ENCODE results near the gene KLHL8.

KLHL8 gene

GRCh38 chr4:87220094-87220822 lies at the start of gene KLHL8:
KLHL8 (minus strand) TSS chr4:87220618; CDS start chr4:87195539, 25,079 bp downstream.
- DNase-seq (ENCODE audit: low read depth) = peak; percentile 87

- peak; percentile 42 for DNase-seq (ENCODE audit: low read depth)
These were observed 49.7 kb upstream of the KLHL8 start for GRCh38 chr4:87270144-87270543.

- DNase-seq (ENCODE audit: low read depth) = no peak
These were observed 48.0 kb upstream of the KLHL8 start for GRCh38 chr4:87268411-87268810.

GRCh38 chr4:87266986-87267385 lies 46.6 kb upstream of the KLHL8 start:
- no peak for DNase-seq (ENCODE audit: low read depth)

GRCh38 chr4:87262886-87263285 lies 42.5 kb upstream of the KLHL8 start:
- DNase-seq (ENCODE audit: low read depth) = no peak

GRCh38 chr4:87260477-87260876 lies 40.1 kb upstream of the KLHL8 start:
- peak; percentile 30 for DNase-seq (ENCODE audit: low read depth)

GRCh38 chr4:87258677-87259076 lies 38.3 kb upstream of the KLHL8 start:
- no peak for DNase-seq (ENCODE audit: low read depth)

GRCh38 chr4:87257523-87257922 lies 37.1 kb upstream of the KLHL8 start:
- DNase-seq (ENCODE audit: low read depth) = no peak

- no peak for DNase-seq (ENCODE audit: low read depth)
These were observed 35.3 kb upstream of the KLHL8 start for GRCh38 chr4:87255755-87256154.

- DNase-seq (ENCODE audit: low read depth) = no peak
These were observed 30.7 kb upstream of the KLHL8 start for GRCh38 chr4:87251106-87251505.

GRCh38 chr4:87250294-87250693 lies 29.9 kb upstream of the KLHL8 start:
- no peak for DNase-seq (ENCODE audit: low read depth)

GRCh38 chr4:87249332-87250019 lies 29.1 kb upstream of the KLHL8 start:
- DNase-seq (ENCODE audit: low read depth) = no peak

- no peak for DNase-seq (ENCODE audit: low read depth)
These were observed 23.1 kb upstream of the KLHL8 start for GRCh38 chr4:87243426-87244053.

- no peak for DNase-seq (ENCODE audit: low read depth)
These were observed 20.9 kb upstream of the KLHL8 start for GRCh38 chr4:87241336-87241735.

GRCh38 chr4:87240341-87240740 lies 19.9 kb upstream of the KLHL8 start:
- peak; percentile 7 for DNase-seq (ENCODE audit: low read depth)

GRCh38 chr4:87239821-87240220 lies 19.4 kb upstream of the KLHL8 start:
- DNase-seq (ENCODE audit: low read depth) = peak; percentile 13

GRCh38 chr4:87239194-87239593 lies 18.8 kb upstream of the KLHL8 start:
- no peak for DNase-seq (ENCODE audit: low read depth)

GRCh38 chr4:87236861-87237260 lies 16.4 kb upstream of the KLHL8 start:
- DNase-seq (ENCODE audit: low read depth) = no peak

- peak; percentile 63 for DNase-seq (ENCODE audit: low read depth)
These were observed 14.7 kb upstream of the KLHL8 start for GRCh38 chr4:87235020-87235671.

GRCh38 chr4:87232216-87232615 lies 11.8 kb upstream of the KLHL8 start:
- no peak for DNase-seq (ENCODE audit: low read depth)

GRCh38 chr4:87230806-87231205 lies 10.4 kb upstream of the KLHL8 start:
- DNase-seq (ENCODE audit: low read depth) = no peak

GRCh38 chr4:87229979-87230378 lies 9.6 kb upstream of the KLHL8 start:
- no peak for DNase-seq (ENCODE audit: low read depth)

Measured in ELR (cell line).